ENCODE measurements around the gene CDK11A.

CDK11A gene

DNA sequence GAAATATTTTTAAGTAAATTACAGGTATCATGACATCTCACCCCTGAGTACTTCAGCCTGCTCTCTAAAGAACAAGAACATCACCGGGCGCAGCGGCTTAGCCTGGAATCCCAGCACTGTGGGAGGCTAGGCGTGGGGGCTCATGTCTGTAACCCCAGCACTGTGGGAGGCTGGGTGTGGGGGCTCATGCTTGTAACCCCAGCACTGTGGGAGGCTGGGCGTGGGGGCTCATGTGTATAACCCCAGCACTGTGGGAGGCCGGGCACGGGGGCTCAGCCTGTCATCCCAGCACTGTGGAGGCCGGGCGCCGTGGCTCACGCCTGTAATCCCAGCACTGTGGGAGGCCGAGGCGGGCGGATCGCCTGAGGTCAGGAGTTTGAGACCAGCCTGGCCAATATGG, 57.6 kb downstream of the CDK11A start:
- TF ChIP-seq TEAD4 (IDR thresholded peaks at IDR 0.05) (no peak), EGR1 (IDR thresholded peaks at IDR 0.05) (no peak), TAF1 (IDR thresholded peaks at IDR 0.05; ENCODE audit: low read depth) (no peak), RAD21 (IDR thresholded peaks at IDR 0.05; ENCODE audit: low read depth) (no peak), NFIC (IDR thresholded peaks at IDR 0.05) (no peak), CEBPB (IDR thresholded peaks at IDR 0.05) (no peak), ZBTB7A (IDR thresholded peaks at IDR 0.05; ENCODE audit: low read depth) (no peak), FOXM1 (IDR thresholded peaks at IDR 0.05; ENCODE audit: borderline replicate concordance, low read depth) (no peak), USF1 (IDR thresholded peaks at IDR 0.05) (no peak), MAX (IDR thresholded peaks at IDR 0.05) (no peak), YY1 (IDR thresholded peaks at IDR 0.05; ENCODE audit: low read depth) (no peak), CREB1 (IDR thresholded peaks at IDR 0.05; ENCODE audit: low read depth) (no peak), REST (IDR thresholded peaks at IDR 0.05; ENCODE audit: low read depth) (no peak), TCF12 (IDR thresholded peaks at IDR 0.05; ENCODE audit: low read depth) (no peak), EP300 (IDR thresholded peaks at IDR 0.05; ENCODE audit: borderline replicate concordance) (no peak)

DNA sequence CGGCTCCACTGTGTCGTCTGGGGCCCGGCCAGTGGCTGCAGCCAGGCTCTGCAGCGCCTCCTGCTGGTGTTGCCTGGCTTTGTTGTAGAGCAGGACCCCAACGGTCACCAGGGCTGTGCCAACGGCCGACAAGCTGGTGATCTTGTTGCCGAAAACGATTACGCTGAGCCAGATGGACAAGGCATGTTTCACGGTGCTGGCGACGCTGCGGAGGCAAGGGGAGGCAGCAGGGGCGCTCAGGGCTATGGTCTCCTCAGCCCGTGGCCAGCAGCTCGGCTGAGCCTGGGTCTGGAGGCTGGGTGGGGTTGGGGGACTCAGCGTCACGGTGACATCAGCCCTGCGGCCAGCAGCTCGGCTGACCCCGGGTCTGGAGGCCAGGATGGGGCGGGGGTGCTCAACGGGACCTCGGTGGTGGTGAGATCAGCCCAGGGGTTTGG, 58.3 kb downstream of the CDK11A start:
- TF ChIP-seq USF1 (IDR thresholded peaks at IDR 0.05): no peak
- no peak for TF ChIP-seq EP300 (IDR thresholded peaks at IDR 0.05; ENCODE audit: borderline replicate concordance)
- no peak for TF ChIP-seq CEBPB (IDR thresholded peaks at IDR 0.05)
- no peak for TF ChIP-seq EGR1 (IDR thresholded peaks at IDR 0.05)
- TF ChIP-seq ZBTB7A (IDR thresholded peaks at IDR 0.05; ENCODE audit: low read depth): no peak
- TF ChIP-seq TCF12 (IDR thresholded peaks at IDR 0.05; ENCODE audit: low read depth): no peak
- TF ChIP-seq RAD21 (IDR thresholded peaks at IDR 0.05; ENCODE audit: low read depth): no peak
- TF ChIP-seq TAF1 (IDR thresholded peaks at IDR 0.05; ENCODE audit: low read depth): no peak
- TF ChIP-seq REST (IDR thresholded peaks at IDR 0.05; ENCODE audit: low read depth): no peak
- no peak for TF ChIP-seq NFIC (IDR thresholded peaks at IDR 0.05)
- TF ChIP-seq YY1 (IDR thresholded peaks at IDR 0.05; ENCODE audit: low read depth): no peak
- TF ChIP-seq MAX (IDR thresholded peaks at IDR 0.05): no peak
- no peak for TF ChIP-seq TEAD4 (IDR thresholded peaks at IDR 0.05)
- no peak for TF ChIP-seq FOXM1 (IDR thresholded peaks at IDR 0.05; ENCODE audit: borderline replicate concordance, low read depth)
- no peak for TF ChIP-seq CREB1 (IDR thresholded peaks at IDR 0.05; ENCODE audit: low read depth)

- no peak for TF ChIP-seq TCF12 (IDR thresholded peaks at IDR 0.05; ENCODE audit: low read depth)
- TF ChIP-seq MAX (IDR thresholded peaks at IDR 0.05): no peak
Measured at GRCh38 chr1:1664941-1665814, 59.0 kb downstream of the CDK11A start.

GRCh38 chr1:1658583-1659549, 65.3 kb downstream of the CDK11A start, which contains the start of gene CDK11B:
TSS of gene CDK11B (minus strand) at chr1:1659004. CDS start at chr1:1657485, 1,519 bp downstream.
- TF ChIP-seq MAX (IDR thresholded peaks at IDR 0.05): peak; percentile 46; the same call in 1 of the 2 replicates
- peak; percentile 24; the same call in 1 of the 2 replicates for TF ChIP-seq TCF12 (IDR thresholded peaks at IDR 0.05; ENCODE audit: low read depth)
- TF ChIP-seq CREB1 (IDR thresholded peaks at IDR 0.05; ENCODE audit: low read depth): peak; percentile 98

Measured in Ishikawa (cell line).